Glomerular visceral epithelial cell (primary cell): ENCODE results near the gene DLG5.

ENCODE experiments used
- DNase-seq: peaks from one replicate; pipeline ENCODE4 v3.0.0-alpha.2; 2016; ENCODE audit errors: extremely low spot score

DLG5 gene

GRCh38 chr10:77926566-77927401 is at the start of gene DLG5:
Gene DLG5 (minus strand): TSS chr10:77926755. CDS start chr10:77926520, 235 bp downstream.
- peak; percentile 81 for DNase-seq

DNA sequence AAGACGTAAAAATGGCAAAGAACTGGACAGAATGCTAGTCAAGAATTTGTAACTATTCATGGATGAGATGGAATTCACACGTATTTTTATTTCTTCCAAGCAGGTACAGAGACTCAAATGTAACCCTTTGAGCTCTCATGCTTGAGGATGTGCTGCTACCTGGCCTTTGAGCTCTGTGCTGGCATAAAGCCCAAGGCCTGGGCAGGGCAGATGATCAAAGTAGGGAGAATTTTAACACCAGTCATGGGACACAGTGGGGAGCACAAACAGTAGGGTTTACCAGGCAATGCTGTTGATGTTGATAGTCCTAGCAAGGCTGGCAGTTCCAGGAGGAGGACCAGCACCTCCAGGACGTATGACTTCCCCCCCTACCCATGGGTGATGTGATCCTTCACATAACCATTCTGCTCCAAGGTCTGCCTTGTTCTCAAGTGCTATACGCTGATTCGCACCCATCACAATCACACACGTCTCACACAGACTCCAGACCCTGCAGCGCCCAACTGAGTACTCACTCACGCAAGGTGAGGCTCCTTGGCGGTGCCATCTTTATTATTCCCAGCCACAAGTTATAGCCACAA is 48.6 kb upstream of the DLG5 start:
- no peak for DNase-seq

DNA sequence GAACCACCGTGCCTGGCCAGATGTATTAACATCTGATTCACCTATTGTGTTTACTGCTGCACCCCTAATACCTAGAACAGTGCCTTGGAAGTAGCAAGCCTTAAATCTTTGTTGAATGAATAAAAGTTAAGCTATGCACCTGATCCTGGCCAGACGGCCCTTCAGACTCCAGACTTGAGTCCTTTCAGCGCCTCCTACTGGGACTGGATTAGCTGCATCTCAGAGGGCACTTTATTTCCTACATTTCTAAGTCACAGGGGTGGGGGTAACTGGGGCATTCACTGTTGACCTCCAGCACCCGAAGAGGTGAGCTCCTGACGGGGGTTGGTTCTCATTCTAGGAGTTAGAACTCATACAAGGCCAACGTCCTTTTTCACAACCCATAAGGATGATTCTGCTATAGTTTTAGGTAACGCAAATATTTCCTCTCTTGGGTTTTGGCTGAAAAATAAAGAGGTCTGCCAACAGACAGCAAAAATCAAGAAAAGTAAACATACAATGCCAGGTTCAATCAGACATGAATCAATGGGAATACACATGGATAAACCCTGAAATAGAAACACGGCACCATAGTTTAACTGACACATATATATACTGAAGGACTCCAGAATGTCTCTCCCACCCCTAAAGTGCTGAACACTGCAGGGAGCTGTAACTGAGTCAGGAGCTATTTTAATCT is 48.0 kb upstream of the DLG5 start:
- no peak for DNase-seq

DNA sequence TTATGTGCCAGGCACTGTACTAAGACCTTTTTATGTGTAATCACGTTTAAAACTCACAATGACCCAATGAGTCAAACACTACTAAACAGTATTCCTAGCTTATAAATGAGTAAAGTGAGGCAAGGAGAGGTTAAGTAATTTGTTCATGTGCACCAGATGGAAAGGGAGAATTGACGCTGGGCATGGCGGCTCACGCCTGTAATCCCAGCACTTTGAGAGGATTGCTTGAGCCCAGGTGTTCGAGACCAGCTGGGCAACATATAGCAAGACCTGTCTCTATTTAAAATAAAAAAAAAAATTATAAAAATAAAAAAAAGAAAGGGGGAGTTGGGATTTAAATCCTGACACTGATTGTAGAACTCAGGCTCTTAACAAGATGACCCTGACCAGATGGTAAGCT is 46.7 kb upstream of the DLG5 start:
- no peak for DNase-seq

DNA sequence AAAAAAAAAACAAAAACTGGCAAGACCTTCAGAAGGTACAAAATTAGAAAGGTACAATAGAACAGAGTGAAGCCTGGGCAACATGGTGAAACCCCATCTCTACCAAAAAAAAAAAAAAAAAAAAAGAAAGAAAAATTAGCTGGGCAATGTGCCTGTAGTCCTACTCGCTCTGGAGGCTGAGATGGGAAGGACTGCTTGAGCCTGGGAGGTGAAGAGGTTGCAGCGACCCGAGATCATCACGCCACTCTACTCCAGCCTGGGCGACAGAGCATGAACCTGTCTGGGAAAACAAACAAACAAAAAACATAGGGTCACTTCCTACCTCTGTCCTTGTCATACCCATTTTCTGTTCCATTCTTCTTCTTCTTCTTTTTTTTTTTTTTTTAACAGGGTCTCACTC is 45.6 kb upstream of the DLG5 start:
- DNase-seq, result no peak

- no peak for DNase-seq
These were observed 45.2 kb upstream of the DLG5 start for GRCh38 chr10:77971804-77972144.

- DNase-seq, result peak; percentile 35
These were observed 44.6 kb upstream of the DLG5 start for GRCh38 chr10:77970869-77971803.

- DNase-seq, result no peak
These were observed 42.6 kb upstream of the DLG5 start for GRCh38 chr10:77969114-77969513.

DNA sequence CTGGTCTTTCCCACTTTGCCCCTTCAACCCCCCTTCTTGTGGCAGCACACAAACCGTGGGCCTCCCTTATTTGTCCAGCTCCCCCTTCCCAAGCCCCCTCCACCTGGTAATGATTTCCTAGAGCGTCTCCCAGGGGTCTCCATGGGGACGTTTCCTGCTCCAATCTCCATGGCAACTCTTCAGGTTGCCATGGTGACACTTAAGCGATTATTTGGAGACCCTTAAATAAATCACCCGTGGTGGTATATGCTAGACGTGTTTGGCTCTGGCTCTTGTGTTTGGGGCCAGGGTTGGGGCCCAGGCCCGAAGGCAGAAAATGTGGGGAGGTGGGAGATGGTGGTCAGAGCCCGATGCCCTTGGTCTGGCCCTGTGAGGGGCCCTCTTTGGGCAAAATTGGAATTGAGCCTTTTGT is 41.1 kb upstream of the DLG5 start:
- no peak for DNase-seq

GRCh38 chr10:77965294-77965693 is 38.7 kb upstream of the DLG5 start:
- no peak for DNase-seq

- DNase-seq, result no peak
These were observed 38.3 kb upstream of the DLG5 start for GRCh38 chr10:77964811-77965210.

- no peak for DNase-seq
These were observed 37.3 kb upstream of the DLG5 start for GRCh38 chr10:77963901-77964300.

DNA sequence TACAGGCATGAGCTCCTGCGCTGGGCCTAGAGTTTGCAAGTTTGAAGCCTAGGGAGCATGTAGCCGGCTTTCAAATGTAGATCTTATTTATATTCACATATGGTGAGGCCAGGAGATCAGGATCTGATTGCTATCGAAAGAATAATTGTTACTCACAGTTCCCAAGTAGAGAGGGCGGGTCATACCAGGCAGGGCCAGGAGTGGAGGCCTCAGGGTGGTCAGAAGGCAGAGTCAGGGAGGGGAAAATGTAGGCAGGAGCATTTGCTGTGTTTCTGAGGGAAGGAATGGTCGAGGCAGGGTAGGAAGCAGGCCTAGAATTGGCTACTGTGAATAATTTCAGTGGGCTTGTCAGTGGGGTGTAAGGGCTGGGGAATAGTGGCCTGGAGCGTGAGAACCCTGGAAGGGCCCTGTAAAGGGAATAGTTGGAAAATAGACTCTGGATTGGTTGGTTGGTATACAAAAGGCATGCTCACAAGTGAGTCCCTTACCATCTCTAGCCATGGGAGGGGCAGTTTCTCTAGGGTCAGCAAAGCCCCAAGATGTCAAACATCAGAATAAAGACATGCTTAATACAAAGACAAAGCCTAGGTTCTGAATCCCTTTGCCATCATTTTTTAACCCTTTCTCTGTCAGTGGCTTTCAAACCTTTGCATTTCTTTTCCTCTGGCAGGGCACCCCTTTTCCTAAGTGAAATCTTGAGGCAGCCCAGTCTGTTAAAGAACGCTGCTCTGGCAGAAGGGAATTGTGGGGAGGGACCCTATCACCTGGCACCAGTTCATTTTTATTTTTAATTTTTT is 36.0 kb upstream of the DLG5 start:
- DNase-seq, result no peak

DNA sequence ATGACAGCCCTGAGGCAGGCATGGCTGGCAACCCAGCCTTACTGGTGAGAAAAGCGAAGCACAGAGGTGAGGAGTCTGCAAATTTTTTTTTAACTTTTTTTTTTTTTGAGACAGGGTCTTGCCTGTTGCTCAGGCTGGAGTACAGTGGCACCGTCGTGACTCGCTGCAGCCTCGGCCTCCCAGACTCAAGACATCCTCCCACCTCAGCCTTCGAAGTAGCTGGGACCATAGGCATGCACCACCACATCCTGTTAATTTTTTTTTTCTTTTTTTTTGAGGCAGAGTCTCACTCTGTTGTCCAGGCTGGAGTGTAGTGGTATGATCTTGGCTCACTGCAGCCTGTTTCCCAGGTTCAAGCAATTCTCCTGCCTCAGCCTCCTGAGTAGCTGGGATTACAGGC is 35.1 kb upstream of the DLG5 start:
- no peak for DNase-seq

GRCh38 chr10:77960829-77961329 is 34.3 kb upstream of the DLG5 start:
- no peak for DNase-seq

DNA sequence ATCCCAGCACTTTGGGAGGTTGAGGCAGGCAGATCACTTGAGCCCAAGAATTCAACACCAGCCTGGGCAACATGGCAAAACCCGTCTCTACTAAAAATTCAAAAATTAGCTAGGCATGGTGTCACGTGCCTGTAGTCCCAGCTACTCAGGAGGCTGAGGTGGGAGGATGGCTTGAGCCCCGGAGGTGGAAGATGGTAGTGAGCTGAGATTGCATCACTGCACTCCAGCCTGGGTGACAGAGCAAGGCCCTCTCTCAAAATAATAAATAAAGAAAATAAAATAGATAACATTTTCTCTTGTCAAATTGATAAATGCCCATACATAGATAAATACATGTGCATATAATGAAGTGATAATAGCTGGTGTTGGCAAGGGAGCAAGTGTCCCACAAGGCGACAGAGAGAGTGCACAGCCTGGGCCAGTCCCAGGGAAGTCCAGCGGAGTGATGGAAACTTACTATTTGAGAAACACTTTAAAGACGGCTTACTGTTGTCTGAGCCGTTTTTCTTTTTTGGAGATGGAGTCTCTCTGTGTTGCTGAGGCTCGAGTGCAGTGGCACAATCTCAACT is 33.4 kb upstream of the DLG5 start:
- no peak for DNase-seq

DNA sequence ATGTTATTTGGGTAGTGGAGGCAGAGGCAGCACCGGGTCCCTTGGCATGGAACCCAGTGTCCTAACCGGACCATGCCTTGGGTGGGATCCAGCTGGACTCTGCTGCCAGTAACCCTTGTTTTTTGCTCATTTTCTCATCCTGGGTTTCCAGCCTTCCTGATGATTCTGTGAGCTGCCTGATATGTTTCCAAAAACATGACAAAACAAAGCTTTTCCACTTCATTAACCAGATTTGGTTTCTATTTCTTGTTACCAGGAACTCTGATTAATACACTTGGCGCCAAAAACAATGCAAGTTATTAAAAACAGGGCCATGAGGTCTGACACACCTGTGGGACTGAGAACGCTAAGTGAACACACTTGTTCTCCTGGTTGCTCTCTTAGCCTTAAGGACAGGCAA is 32.8 kb upstream of the DLG5 start:
- no peak for DNase-seq

DNA sequence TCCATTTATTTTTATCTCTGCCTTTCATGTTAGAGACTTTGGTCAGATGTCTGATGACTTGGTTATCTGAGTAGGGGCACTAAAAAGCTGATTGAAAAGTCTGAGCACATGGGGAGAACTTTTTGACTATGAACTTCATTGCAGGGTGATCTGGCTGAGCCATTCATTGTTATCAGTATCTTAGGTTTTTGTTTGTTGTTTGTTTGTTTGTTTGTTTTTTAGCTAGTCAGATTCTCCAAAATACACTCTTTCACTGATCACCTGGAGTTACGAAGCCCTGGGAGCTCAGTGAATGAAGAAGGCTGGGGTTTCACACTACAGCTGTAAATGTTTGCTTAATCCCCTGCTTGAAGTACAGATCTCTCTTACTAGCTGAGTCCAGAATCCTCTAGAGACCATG is 28.6 kb upstream of the DLG5 start:
- DNase-seq, result no peak

- peak; percentile 88 for DNase-seq
These were observed 22.6 kb upstream of the DLG5 start for GRCh38 chr10:77949167-77949566.

DNA sequence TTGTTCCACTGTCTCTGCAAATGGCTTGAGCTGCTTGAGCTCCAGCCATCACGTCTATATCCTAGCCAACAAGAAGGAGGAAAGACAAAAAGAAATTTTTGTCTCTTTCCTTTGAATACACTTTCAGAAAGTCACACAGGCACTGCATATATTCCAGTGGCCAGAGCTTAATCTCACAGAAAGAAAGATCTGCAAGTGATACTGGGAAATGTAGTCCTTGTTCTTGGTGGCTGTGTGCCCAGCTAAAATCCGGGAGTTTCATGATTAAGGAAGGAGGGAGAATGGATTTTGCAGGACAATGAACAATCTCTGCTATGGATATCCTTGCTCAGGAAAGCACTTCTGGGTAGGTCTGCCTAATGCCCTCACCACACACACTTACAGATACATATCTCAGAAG is 19.5 kb upstream of the DLG5 start:
- no peak for DNase-seq

DNA sequence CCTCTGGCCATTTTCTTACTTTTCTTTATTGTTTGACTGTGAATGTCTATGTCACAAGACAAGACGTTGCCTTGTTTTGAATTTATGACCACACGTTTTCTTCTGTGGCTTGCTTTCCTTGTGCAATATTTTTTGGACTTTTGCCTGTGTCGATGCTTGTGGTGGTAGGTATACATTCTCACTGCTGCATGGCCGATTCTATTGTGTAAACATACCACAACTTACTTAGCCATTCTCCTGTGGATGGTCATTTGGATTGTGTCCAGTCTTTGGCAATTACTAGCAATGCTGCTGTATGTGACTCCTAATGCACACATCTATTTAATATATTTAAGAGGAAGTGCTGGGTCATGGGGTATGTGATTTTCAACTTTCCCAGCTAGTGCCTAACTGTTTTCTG is 18.0 kb upstream of the DLG5 start:
- DNase-seq, result peak; percentile 84
